ENCODE measurements around the gene NKX3-2. TPM values are rescaled to one million over a fixed set of nuclear protein-coding genes. Genes with fewer than 3 reads are reported as not detected.
"Not testable (repeated sequence)": the region's sequence is repeated elsewhere in the genome, so short reads cannot be mapped to it uniquely, and the experiment has no call there.

NKX3-2 gene
- total and polyA plus RNA-seq, 10 donors = 0.57 to 3.1 (median 1.6) TPM

DNA sequence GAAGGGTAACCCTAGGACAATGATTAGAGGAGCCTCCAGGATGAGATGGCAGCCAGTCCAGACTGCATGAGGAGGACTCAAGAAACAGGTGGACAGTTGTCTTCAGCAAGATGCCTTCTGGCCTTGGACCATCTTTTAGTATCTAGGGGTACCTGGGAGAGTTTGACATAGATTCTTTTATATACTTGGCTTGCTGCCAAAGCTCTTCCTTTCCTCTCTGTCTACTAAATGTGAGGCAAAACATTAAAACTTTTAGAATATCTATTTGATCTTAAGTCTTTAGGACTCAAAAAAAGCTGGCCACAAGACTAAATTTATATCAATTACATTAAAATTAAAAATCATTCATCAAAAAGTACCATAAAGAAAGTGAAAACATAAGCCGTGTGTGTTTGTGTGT lies 18.6 kb upstream of the NKX3-2 start:
- no peak for DNase-seq
- WGBS, 5 donors = 81 to 90% (median 88%) methylated on average over 1 of the region's 1 CpG
- no peak overlapping the region for H3K27ac ChIP-seq
- H3K27me3 ChIP-seq (replicated peaks in 1 of 7) = no peaks in the 10 kb centered on the region
- no peak overlapping the region for H3K4me3 ChIP-seq
- no peak for TF ChIP-seq POLR2AphosphoS5 (IDR thresholded peaks at IDR 0.05)
- TF ChIP-seq POLR2A (IDR thresholded peaks at IDR 0.05) = no peak
- TF ChIP-seq, protein P1, sequence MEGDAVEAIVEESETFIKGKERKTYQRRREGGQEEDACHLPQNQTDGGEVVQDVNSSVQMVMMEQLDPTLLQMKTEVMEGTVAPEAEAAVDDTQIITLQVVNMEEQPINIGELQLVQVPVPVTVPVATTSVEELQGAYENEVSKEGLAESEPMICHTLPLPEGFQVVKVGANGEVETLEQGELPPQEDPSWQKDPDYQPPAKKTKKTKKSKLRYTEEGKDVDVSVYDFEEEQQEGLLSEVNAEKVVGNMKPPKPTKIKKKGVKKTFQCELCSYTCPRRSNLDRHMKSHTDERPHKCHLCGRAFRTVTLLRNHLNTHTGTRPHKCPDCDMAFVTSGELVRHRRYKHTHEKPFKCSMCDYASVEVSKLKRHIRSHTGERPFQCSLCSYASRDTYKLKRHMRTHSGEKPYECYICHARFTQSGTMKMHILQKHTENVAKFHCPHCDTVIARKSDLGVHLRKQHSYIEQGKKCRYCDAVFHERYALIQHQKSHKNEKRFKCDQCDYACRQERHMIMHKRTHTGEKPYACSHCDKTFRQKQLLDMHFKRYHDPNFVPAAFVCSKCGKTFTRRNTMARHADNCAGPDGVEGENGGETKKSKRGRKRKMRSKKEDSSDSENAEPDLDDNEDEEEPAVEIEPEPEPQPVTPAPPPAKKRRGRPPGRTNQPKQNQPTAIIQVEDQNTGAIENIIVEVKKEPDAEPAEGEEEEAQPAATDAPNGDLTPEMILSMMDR (IDR thresholded peaks at IDR 0.05 in 8 of 11, conservative IDR thresholded peaks at IDR 0.05 in 3 of 11) = no peak
- no peaks in the 10 kb centered on the region for H3K4me1 ChIP-seq
- intact Hi-C loops (cut with DNase I; ENCODE audit: low total_unique reads) = no loop called here
- peaks cover 0 to 26% (median 5%) of the 10 kb centered on the region in 6 donors for H3K36me3 ChIP-seq
- peaks cover 0 to 7% (median 2%) of the 10 kb centered on the region in 8 donors for H3K9me3 ChIP-seq

DNA sequence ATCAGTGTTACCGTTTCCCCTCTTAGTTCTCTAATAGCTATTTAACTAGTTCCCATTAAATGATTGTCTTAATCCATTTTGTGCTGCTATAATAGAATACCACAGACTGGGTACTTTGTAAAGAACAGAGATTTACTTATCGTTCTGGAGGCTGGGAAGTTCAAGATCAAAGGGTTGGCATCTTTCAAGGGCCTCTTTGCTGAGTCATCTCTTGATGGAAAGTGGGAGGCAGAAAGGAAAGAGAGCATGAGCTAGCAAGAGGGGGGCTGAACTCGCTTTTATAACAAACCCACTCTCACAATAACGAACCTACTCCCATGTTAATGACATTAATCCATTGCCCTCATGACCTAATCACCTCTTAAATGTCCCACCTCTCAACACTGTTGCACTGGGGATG lies 17.4 kb upstream of the NKX3-2 start:
- Histone ChIP-seq H3K36me3 (peaks cover 0 to 14% (median 4%) of the 10 kb centered on the region in 6 donors), H3K4me1 (no peaks in the 10 kb centered on the region), H3K27me3 (replicated peaks in 1 of 7) (peaks cover 0 to 5% (median 0%) of the 10 kb centered on the region in 7 donors), H3K4me3 (no peak overlapping the region), H3K9me3 (peaks cover 0 to 7% (median 2%) of the 10 kb centered on the region in 8 donors), H3K27ac (no peak overlapping the region)
- TF ChIP-seq POLR2AphosphoS5 (IDR thresholded peaks at IDR 0.05) = no peak
- TF ChIP-seq, protein P1 (IDR thresholded peaks at IDR 0.05 in 8 of 11, conservative IDR thresholded peaks at IDR 0.05 in 3 of 11) = no peak
- TF ChIP-seq POLR2A (IDR thresholded peaks at IDR 0.05) = no peak
- no peak for DNase-seq
- WGBS, 5 donors = 62 to 77% (median 68%) methylated on average over 4 of the region's 4 CpGs
- intact Hi-C loops (cut with DNase I; ENCODE audit: low total_unique reads) = no loop called here

GRCh38 chr4:13560111-13560510 lies 15.8 kb upstream of the NKX3-2 start:
- DNase-seq; H3K27ac ChIP-seq; H3K4me1 ChIP-seq; H3K36me3 ChIP-seq; H3K9me3 ChIP-seq; H3K27me3 ChIP-seq (replicated peaks in 1 of 7); intact Hi-C loops (cut with DNase I; ENCODE audit: low total_unique reads); H3K4me3 ChIP-seq: not testable (repeated sequence)
- WGBS, 5 donors = 59 to 69% (median 62%) methylated on average over 5 of the region's 5 CpGs

DNA sequence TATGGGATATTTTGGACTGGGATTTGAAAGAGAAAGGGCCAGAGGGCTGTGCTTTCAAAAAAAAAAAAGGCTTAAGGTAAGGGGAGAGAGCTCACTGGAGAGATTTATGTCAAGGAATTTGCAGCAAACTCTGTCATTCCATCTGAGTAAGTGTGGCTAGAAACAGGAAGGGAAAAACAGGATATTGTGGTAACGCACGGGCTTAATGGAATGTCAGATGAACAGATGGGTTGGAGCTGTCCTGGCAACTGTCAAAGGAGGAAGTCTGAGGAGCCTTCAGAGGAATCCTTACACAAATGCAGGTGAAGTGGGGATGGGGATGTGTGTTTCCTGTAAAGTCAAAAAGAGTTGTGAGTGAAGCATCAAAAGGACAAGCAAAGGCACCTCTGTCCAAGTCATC lies 15.1 kb upstream of the NKX3-2 start:
- WGBS, 5 donors = 7 to 15% (median 11%) methylated on average over 2 of the region's 2 CpGs
- H3K36me3 ChIP-seq = no peaks in the 10 kb centered on the region
- intact Hi-C loops (cut with DNase I; ENCODE audit: low total_unique reads) = no loop called here
- no peaks in the 10 kb centered on the region for H3K4me1 ChIP-seq
- H3K27ac ChIP-seq = no peak overlapping the region
- DNase-seq = no peak
- no peak overlapping the region for H3K4me3 ChIP-seq
- peaks cover 0 to 7% (median 2%) of the 10 kb centered on the region in 8 donors for H3K9me3 ChIP-seq
- H3K27me3 ChIP-seq (replicated peaks in 1 of 7) = peaks cover 0 to 5% (median 0%) of the 10 kb centered on the region in 7 donors
- TF ChIP-seq, protein P1 (IDR thresholded peaks at IDR 0.05 in 8 of 11, conservative IDR thresholded peaks at IDR 0.05 in 3 of 11) = no peak
- TF ChIP-seq POLR2AphosphoS5 (IDR thresholded peaks at IDR 0.05) (no peak), POLR2A (IDR thresholded peaks at IDR 0.05) (no peak)

DNA sequence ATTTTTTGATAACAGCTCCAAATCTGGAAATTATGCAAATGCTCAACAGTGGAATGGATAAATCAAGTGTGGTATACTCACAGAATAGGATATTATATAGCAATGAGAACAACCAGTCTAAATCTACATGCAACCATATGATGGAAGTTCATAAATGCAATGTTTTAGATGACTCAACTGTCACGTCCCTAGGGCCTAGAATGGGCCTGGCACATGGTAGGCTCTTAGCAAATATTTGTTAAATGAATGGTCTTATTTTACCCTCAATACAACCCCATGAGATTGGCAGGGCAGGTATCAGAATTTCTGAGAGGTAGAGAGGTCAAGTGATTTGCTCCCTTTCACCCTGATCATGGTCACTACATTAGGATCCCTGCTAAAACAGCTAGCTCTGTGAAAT lies 14.6 kb upstream of the NKX3-2 start:
- intact Hi-C loops (cut with DNase I; ENCODE audit: low total_unique reads) = no loop called here
- H3K9me3 ChIP-seq = peaks cover 0 to 4% (median 2%) of the 10 kb centered on the region in 8 donors
- 61 to 90% (median 84%) methylated on average over 1 of the region's 1 CpG for WGBS, 5 donors

More for the DNA sequence above, 14.6 kb upstream of the NKX3-2 start:
- no peak overlapping the region for H3K4me3 ChIP-seq
- H3K27me3 ChIP-seq (replicated peaks in 1 of 7) = peaks cover 0 to 5% (median 0%) of the 10 kb centered on the region in 7 donors
- no peak for DNase-seq
- TF ChIP-seq, protein P1 (IDR thresholded peaks at IDR 0.05 in 8 of 11, conservative IDR thresholded peaks at IDR 0.05 in 3 of 11) = no peak
- TF ChIP-seq POLR2AphosphoS5 (IDR thresholded peaks at IDR 0.05) = no peak
- TF ChIP-seq POLR2A (IDR thresholded peaks at IDR 0.05) = no peak
- no peaks in the 10 kb centered on the region for H3K4me1 ChIP-seq
- no peaks in the 10 kb centered on the region for H3K36me3 ChIP-seq
- no peak overlapping the region for H3K27ac ChIP-seq
